OCI-LY7 (cell line): ENCODE data around the gene AMPH.

Source experiments
- EZH2phosphoT487 ChIP-seq: fragments of 200-600 bp; sonication (generic); IDR thresholded peaks from 2 replicates; pipeline ENCODE4 v1.6.1; 2018; ENCODE audit warnings: low read depth, borderline replicate concordance, mild to moderate bottlenecking, mixed run types, antibody characterized with exemption, low read length, moderate library complexity, mixed read lengths
- TF ChIP-seq, protein P1 (sequence below): fragments of 200-600 bp; sonication (generic); conservative IDR thresholded peaks from 2 replicates; pipeline ENCODE4 v1.5.1; 2014; ENCODE audit warnings: mild to moderate bottlenecking, antibody characterized with exemption, low read length, moderate library complexity, mixed read lengths

DNA sequence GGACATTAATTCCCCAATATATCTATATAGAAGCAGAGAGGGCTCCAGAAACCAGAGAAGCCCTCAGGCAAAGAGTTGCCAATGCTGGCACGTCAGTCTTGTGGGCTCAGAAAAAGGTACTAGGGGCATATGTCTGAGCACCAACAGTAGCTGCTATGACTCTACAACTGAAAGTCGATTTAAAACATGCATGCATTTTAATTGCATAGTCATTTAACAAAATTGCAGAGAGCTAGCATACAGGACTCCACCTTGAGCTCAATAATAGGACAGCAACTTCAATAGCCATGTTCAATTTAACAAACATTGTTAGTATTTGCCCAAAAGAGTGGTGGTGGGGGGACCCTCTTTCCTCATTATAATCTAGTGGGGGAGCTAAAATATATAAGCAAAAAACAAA, 126.5 kb downstream of the AMPH start:
- TF ChIP-seq, protein P1, sequence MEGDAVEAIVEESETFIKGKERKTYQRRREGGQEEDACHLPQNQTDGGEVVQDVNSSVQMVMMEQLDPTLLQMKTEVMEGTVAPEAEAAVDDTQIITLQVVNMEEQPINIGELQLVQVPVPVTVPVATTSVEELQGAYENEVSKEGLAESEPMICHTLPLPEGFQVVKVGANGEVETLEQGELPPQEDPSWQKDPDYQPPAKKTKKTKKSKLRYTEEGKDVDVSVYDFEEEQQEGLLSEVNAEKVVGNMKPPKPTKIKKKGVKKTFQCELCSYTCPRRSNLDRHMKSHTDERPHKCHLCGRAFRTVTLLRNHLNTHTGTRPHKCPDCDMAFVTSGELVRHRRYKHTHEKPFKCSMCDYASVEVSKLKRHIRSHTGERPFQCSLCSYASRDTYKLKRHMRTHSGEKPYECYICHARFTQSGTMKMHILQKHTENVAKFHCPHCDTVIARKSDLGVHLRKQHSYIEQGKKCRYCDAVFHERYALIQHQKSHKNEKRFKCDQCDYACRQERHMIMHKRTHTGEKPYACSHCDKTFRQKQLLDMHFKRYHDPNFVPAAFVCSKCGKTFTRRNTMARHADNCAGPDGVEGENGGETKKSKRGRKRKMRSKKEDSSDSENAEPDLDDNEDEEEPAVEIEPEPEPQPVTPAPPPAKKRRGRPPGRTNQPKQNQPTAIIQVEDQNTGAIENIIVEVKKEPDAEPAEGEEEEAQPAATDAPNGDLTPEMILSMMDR: no peak
- TF ChIP-seq EZH2phosphoT487: no peak
